ENCODE measurements around the gene GCA.

Gene GCA

DNA sequence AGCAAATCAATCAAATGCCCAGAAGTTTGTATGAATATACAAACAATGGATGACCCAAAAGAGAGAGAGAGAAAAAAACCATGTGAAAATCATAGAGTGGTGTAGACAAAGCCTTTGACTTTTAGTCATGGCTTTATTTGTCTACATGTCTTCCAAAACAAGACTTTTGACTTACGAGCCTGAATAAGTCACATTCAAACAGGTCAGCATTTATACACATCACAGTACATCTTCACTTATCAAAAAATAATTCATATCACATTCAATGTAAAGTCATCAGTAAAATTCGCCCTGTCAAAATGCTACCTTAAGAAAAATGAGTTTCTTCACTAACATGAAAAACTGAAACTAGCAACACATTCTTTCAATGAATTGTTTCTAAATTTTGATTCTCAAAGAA lies 27.3 kb upstream of the GCA start:
- POLR2A ChIA-PET = no interaction called here
- CTCF ChIA-PET = interaction anchor here (1.2 to 13.8 kb wide), 5 partner anchors 8 to 19 kb away, joined by 3 to 179 read pairs (median 14); no protein-coding TSS in a partner anchor
- TF ChIP-seq, protein P1, sequence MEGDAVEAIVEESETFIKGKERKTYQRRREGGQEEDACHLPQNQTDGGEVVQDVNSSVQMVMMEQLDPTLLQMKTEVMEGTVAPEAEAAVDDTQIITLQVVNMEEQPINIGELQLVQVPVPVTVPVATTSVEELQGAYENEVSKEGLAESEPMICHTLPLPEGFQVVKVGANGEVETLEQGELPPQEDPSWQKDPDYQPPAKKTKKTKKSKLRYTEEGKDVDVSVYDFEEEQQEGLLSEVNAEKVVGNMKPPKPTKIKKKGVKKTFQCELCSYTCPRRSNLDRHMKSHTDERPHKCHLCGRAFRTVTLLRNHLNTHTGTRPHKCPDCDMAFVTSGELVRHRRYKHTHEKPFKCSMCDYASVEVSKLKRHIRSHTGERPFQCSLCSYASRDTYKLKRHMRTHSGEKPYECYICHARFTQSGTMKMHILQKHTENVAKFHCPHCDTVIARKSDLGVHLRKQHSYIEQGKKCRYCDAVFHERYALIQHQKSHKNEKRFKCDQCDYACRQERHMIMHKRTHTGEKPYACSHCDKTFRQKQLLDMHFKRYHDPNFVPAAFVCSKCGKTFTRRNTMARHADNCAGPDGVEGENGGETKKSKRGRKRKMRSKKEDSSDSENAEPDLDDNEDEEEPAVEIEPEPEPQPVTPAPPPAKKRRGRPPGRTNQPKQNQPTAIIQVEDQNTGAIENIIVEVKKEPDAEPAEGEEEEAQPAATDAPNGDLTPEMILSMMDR (IDR thresholded peaks at IDR 0.05; ENCODE audit: control extremely low read depth, extremely low read depth, low read depth, missing control alignments) = no peak
- DNase-seq (ENCODE audit: extremely low spot score) = no peak

DNA sequence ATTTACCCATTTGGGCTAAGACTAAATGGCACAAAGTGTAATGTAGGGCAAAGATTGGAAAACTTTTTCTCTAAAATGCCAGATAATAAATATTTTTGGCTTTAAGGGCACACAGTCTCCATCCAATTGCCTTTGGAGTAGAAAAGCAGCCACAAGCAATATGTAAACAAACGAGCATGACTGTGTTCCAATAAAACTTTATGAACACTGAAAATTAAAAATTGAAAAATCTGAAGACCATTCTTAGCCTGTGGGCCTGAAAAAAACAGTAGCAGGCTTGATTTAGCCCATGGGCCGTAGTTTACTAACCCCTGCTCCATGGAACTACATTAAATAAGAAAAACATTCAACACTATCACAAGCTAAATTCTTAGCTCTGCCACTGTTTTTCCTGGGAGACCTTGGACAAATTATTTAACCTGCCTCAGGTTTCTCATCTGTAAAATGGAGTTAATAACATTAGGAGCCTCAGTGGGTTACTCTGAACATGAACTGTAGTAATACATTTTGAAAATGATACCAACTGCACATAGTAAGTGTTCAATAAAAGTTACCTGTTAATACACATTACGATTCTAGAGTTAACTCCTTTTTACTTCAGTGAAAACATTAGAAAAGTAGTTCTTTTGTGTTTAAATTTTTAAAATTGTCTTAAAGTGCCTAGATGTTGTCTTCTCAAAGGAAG lies 26.7 kb upstream of the GCA start:
- TF ChIP-seq, protein P1 (IDR thresholded peaks at IDR 0.05; ENCODE audit: control extremely low read depth, extremely low read depth, low read depth, missing control alignments) = no peak
- DNase-seq (ENCODE audit: extremely low spot score) = no peak
- POLR2A ChIA-PET = no interaction called here
- CTCF ChIA-PET = interaction anchor here (1.2 to 4.1 kb wide), 6 partner anchors 8 to 19 kb away, joined by 3 to 55 read pairs (median 13); no protein-coding TSS in a partner anchor

DNA sequence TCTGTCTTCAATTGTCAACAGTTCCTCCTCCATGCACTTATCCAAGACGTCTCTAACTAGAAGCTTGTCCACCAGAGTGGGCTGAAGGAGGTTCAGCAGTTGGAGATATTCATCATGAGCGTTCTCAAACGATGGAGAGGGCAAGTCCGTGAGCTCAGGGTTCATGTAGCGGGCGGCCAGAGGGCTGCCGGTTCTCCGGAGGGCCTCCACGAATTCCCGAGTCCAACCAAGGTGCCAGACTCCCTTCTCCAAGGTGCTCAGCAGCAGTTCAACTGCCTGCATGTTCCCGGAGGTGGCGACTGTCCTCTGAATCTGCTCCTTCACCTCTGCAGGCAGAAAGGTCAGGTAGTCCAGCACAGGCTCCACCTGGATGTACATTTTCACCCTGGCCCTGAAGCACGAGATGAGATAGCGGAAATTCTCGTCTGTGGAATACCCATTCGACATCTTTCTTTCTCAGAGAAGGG lies 26.0 kb upstream of the GCA start:
- CTCF ChIA-PET = interaction anchor here (1.2 to 4.1 kb wide), 9 partner anchors 9 to 28 kb away, joined by 3 to 55 read pairs (median 9); no protein-coding TSS in a partner anchor
- DNase-seq (ENCODE audit: extremely low spot score) = peak; percentile 28
- TF ChIP-seq, protein P1 (IDR thresholded peaks at IDR 0.05; ENCODE audit: control extremely low read depth, extremely low read depth, low read depth, missing control alignments) = no peak
- POLR2A ChIA-PET = interaction anchor here (1.2 to 1.5 kb wide), 2 partner anchors 8 to 11 kb away, joined by 3 to 5 read pairs; no protein-coding TSS in a partner anchor

DNA sequence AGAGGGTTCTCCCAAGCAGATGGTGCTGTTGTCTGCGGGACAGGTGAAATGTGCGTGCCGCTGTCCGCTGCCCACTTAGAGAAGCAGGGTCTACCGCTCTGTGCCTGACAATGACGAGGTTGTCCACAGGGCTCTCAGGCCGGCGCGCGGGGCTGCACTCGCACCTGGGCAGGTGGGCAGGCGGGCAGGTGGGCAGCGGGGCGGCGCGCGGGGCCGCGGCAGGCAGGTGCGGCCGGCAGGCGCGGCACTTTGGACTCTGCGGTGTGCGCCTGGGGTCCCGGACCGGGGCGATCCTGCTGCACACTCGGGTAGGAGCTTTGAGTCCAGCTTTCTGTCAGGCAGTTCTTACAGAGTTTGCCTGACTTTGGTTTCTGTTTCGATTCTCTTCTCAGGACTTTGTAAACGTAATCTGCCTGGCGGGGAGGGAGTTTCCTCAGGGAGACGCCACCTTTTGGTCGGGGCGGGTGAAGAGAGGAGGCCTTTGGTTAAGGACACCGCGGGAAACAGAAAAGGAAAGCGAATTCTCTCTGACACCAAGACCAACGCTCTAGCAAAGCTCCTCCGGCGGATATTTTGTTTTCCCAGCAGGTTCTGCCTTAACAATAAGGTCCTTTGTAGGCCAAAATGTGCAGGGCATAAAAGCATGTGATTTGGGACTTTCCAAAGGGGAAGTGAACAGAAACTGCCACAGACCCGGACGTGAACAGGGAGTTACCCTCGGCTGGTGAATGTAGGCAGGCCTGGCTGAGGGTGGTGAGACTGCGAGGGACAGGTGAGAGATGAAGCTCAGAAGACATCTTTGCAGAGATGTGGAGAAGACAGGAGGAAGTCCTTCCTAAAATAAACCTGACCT lies 25.4 kb upstream of the GCA start, which contains the start of gene IFIH1:
Gene IFIH1 (minus strand): TSS at position 357 of the 853 bp plus-strand sequence. CDS start 377 bp downstream, outside the sequence.
- DNase-seq (ENCODE audit: extremely low spot score) = peak; percentile 85
- TF ChIP-seq, protein P1 (IDR thresholded peaks at IDR 0.05; ENCODE audit: control extremely low read depth, extremely low read depth, low read depth, missing control alignments) = peak; percentile 41
- POLR2A ChIA-PET = interaction anchor here (1.0 to 1.5 kb wide), 3 partner anchors 9 to 25 kb away, joined by 3 to 5 read pairs (median 5); partner anchors contain the start of gene GCA

DNA sequence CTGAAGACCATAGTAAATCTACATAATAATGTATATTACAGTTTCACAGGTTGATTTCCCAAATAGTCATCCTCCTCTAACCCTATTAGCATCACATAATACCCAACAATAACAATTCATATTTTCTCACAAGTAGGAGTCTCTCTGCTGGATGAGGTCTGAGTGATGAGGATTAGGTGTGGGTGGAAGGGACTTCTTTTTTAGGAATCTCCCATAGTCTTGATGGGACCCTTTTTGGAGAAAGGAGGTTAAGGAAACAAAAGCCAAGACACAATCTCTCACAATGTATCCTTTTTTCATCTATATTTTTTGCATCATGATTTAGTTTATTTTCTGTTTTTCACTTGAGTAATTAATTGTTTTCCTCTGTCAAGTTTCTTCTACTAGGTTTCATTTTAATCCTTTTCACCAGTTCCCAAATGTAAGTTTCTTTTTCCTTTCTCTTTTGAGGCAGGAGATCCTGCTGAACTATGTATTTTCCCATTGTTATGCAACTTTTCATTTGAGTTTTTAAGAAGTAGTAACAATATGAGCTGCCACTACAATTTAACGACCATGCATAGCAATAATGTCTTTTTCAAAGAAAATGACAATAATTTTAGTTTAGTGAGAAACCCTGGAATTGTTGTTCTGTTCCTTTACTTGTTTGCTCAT lies 22.9 kb upstream of the GCA start:
- ChIA-PET CTCF (interaction anchor here (0.8 to 4.1 kb wide), 2 partner anchors 8 to 23 kb away, joined by 3 to 55 read pairs; no protein-coding TSS in a partner anchor), POLR2A (no interaction called here)
- TF ChIP-seq, protein P1 (IDR thresholded peaks at IDR 0.05; ENCODE audit: control extremely low read depth, extremely low read depth, low read depth, missing control alignments) = no peak
- DNase-seq (ENCODE audit: extremely low spot score) = no peak

More for the DNA sequence above, 25.4 kb upstream of the GCA start, which contains the start of gene IFIH1:
- CTCF ChIA-PET = interaction anchor here (0.8 to 4.1 kb wide), 12 partner anchors 9 to 97 kb away, joined by 3 to 55 read pairs (median 4); partner anchors contain the start of gene GCA

Measured in GM10248 (cell line).